GM19372 (cell line): ENCODE data around the gene FBXW5.
A peak's percentile ranks its signal among the peaks of the same experiment; 100 is the strongest.

Experiments
- ATAC-seq: cut with Tn5 transposase; IDR thresholded peaks from one replicate; pipeline ENCODE4 v1.9.1; 2021; ENCODE audit warnings: mild to moderate bottlenecking, low read depth, moderate library complexity; ENCODE audit not compliant: unreplicated experiment

The FBXW5 gene

DNA sequence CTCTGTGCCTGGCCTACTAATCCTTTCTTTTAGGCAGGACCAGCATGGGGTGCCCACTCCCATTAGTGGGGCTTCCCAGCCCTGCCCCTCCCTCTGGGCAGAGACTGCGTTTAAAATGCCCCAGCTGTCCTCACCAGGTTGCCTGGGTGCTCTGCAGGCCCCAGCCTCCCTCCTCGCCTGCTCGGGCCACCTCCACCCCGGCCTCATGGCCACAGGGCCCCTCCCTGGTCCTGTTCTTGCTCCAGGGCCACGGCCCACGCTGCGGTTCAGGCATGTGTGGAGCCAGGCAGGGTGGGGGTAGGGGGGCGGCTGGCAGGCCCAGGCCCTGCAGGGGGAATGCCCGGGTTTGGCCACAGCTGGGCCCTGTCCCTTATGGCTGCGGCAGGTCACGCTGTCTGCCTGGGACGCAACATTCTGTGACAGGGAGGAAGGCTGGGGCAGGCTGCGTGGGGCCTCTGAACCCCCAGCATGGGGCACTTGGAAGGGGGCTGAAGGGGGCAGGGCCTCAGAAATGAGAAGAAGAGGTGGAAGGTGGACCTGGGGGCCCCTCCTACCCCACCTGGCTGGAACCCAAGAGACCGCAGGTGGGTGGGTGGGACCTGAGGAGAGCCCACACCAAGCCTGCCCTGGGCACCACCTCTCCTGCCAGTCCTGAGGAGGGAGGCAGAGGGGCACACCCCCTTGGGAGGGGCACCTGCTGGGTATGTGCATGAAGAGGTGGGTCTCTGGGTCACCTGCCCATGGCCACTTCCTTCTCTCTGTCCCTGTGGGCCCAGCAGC lies 7.2 kb upstream of the FBXW5 start, which contains the start of gene LCN12:
Gene LCN12 (plus strand): TSS at position 733 of the 780 bp plus-strand sequence. CDS start 55 bp downstream, outside the sequence.
- no peak for ATAC-seq

DNA sequence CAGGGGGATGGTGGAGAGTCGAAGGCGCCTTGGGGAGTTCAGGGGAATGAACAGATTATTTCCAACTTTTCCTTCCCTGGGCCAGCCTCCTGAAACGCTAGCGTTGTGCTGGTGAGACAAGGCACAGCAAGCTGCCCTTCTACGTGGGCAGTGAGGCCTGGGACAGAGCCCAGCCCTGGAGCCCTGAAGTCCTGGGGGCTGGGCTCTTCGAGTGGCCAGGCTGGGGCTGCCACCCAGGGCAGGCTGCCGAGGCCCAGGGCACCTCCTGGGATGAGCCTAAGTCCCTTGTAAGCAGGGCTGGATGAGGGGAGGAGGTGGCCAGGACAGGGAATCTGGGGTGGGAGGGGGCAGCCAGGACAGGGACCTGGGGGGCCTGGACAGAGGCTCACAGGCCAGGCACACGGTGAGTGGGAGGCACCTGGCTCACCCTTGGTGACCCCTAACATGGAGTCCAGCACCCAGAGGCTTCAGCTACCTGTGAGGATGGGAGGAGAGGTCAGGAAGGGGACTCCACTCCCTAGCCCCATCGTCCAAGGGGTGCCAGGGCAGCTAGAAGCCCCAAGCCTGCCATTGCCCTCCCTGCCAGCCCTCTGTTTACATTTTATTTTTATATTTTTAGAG lies 6.2 kb upstream of the FBXW5 start:
- no peak for ATAC-seq

DNA sequence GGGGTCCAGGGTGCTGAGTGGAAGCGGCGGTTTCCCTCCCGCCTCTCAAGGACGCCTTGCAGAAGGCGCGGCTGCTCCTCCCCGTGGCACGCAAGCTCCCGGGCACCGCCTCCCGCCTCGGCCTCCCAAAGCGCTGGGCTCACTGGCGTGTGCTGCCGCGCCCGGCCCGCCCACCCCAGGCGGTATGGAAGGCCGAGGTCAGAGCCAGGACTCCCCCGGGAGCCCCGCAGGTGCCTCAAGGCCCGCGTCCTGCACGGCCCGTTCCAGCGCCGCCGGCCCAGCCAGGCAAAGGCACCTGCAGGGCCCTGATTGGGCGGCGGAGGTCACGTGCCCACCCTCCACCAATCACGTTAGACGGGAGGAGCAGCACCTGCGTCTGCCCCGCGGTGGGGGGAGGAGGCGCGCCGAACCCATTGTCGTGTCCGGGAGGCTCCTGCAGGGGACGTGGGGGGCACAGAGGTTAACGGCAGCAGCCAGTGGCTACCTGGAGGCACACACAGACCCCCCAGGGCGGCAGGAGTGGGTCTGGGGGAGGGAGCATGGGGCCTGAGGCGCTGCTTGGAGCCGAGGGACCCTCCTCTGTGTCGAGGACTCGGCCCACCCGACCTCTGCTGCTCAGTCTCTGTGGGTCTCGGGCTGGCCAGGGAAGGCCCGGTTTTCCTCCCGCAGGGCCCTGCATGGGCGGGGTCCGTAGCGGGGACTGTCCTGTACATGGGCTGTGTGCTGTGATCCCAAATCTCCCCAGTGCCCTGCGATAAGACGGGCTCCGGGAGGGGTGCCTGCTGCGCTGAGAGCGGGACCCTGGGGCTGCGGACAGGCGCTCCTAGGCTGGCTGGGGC lies 5.5 kb upstream of the FBXW5 start:
- peak; percentile 91 for ATAC-seq

DNA sequence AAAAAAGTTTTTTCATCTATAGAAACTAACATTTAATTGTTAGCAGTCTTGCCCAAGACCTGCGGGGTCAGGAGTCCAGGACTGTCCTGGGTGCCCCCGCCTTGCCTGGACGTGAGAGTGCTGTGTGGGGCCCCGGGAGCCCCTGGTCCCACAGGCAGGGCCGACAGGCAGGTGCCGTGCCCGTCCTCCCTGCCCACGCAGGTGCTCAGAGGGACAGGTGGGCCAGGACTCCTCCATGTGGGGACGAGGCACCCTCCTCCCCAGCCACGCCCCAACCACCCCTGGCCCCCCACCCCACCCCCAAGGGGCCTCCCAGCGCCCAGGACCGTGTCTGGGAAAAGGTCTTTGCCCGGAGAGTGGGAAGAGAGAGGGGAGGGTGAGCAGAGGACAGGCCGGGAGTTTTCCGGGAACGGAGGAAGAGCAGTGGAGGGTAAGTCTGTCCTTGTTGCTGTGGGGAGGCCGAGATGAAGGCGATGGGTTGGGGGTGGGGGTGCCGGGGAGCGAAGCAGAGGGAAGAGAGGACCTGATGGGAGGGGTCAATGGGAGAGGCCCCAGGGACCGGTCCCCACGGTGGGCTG lies 4.8 kb upstream of the FBXW5 start:
- no peak for ATAC-seq

DNA sequence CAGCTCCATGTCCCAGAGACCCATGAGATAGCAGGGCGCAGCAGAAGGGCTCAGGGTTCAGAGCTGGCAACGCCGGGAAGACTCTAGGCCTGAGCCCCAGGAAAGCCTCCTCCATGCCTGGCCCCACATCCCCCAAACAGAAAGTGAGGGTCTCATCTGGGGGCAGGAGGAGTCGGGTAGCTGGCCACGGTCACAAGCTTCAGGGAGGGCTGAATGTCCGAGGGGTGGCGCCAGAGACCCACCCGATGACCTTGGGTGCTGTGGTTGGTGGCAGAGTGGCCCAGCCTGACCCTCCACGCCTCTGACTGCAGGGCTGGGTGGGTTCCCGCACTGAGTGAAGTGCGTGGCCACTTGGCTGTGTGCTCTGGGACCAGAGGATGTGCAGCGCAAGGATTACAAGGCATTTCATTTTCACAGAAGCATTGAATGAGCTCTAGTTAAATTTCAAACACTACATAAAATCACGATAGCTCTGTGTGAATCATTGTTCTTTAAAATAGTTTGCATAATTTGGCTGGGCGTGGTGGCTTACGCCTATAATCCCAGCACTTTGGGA lies 3.5 kb upstream of the FBXW5 start:
- no peak for ATAC-seq

DNA sequence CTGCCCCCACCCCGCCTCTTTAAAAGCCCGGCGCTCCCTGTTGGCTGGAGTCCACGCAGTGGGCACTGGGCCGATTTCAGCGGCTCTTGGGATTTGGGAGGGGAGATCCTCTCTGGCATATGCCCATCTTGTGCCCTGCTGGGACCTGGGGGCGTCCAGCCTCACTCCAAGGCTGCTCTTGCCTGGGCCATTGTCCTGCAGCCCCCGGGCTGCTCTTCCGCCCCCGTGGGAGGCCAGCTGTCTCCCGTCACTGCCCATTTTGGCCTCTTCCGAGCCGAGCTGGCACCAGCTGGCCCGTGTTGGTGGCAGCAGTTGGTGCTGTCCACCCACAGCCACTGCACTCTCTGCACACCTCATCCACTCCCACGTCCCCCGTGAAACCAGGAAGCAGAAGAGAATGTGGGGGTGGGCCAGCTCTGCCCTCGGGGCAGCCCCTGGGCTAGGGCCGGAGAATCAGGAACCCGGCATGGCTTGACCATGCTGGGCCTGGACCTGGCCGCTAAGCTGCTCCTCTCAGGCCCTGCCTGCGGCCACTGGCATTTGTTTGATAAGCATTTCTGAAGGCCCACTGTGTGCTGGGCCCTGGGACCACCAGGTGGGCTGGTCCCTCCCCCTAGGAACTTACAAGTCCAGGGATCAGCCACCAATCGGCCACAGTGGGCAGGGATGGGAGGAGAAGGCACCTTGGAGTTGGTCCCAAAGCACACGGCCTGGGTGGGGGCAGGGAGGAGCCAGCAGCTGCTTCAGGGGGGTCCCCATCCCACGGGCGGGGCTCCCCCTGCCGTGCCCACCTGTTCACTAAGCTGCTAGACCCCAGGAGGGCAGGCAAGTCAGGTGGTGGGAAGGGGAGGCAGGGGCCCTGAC lies 2.7 kb upstream of the FBXW5 start:
- ATAC-seq = no peak

DNA sequence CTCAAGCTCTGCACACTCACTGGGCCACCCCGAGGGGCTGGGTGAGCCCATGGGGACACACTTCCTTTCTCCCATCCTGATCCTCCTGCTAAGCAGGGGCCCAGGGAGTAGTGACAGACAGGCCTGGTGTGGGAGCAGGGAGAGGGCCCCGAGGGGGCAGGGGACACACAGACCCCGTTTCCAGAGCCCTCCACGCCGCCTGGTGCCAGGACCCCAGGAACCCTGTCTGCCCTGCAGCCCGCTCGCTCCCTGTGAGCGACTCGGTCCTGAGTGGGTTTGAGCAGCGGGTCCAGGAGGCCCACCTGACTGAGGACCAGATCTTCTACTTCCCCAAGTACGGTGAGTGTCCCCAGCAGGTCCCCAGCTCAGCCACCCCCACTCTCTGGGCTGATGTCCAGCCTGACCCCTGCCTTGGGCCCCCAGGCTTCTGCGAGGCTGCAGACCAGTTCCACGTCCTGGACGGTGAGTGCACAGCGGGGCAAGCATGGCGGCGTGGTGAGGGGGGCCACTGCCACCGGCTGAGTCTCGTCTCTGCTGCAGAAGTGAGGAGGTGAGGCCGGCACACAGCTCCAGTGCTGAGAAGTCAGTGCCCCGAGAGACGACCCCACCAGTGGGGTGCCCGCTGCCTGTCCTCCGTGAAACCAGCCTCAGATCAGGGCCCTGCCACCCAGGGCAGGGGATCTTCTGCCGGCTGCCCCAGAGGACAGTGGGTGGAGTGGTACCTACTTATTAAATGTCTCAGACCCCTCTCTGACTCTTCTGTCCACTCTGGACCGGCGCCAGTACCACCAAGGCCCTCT lies 1.9 kb upstream of the FBXW5 start:
- ATAC-seq = no peak

DNA sequence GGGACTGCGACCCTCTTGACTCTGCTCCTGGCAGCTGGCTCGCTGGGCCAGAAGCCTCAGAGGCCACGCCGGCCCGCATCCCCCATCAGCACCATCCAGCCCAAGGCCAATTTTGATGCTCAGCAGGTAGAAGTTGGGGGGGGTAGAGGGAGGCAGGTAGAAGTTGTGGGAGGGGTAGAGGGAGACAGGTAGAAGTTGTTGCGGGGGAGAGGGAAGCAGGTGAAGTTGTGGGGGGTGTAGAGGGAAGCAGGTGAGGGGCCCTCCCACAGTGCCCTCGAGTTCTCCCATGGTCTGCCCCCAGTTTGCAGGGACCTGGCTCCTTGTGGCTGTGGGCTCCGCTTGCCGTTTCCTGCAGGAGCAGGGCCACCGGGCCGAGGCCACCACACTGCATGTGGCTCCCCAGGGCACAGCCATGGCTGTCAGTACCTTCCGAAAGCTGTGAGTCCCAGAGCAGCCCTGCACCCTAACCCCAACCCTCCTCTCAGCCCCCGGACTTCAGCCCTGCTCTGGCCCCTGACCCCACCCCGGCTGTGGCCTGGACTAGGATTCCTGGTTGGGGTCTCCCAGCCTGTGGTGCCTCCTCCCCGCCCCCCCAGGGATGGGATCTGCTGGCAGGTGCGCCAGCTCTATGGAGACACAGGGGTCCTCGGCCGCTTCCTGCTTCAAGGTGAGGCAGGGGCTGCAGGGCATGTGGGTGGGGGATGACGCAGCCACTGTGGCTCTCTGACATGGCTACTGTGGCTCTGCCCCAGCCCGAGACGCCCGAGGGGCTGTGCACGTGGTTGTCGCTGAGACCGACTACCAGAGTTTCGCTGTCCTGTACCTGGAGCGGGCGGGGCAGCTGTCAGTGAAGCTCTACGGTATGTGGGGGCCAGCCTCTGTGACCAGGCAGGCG lies 1.0 kb upstream of the FBXW5 start:
- no peak for ATAC-seq

DNA sequence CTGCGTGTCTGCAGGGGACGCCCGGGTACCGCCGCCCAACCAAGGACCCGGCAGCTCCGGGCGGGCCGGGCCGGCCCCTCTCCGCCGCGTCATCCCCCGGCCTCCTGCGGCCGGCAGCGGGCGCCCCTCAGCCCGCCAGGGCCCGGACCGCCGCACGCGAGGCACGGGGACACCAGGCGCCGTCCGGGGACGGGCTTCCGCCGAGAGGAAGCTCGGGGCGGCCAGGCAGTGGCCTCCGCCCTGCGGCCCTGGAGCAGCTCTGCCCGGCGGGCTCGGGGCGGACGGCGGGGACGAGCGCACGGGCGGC lies 373 bp downstream of the FBXW5 start:
- peak; percentile 38 for ATAC-seq

DNA sequence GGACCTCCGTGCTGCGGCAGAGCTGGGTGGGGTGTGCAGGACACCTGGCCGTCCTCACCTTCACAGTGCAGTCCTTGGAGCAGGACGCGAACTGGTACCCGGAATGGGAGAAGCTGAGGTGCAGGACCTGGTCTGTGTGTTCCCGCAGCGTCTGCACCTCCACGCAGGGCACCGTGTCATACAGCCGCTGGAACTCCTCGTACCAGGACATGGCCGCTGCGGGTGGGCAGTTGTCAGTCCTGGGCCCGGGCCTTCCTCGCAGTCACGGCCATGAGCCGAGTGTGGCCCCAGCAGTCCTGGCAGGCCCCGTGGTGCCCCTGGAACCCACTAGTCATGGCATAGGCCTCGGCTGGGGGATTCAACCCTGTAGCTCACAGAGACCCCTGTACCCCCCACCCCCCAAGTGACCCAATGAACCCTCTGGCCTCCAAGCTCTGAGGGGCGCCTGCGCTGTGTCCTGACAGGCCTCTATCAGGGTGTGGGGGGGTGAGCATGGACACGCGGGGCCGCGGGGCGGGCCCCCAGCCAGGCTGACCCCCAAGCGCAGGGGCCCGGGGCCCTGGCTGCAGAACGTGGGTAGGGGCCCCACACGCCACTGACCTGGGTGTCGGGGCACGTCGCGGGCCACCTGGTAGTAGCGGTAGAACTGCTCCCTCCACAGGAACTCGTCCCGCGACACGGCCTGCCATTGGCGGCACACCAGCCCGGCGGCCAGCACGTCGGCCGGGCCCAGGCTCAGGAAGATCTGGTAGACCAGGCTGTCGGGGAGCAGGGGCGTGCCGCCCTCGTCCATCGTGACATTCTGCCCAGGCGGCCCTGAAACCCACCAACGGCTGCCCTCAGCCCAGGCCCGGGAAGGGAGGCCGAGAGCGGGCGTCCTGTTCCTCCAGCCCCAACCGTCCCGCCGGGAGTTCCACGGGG lies 987 bp downstream of the FBXW5 start:
- no peak for ATAC-seq

DNA sequence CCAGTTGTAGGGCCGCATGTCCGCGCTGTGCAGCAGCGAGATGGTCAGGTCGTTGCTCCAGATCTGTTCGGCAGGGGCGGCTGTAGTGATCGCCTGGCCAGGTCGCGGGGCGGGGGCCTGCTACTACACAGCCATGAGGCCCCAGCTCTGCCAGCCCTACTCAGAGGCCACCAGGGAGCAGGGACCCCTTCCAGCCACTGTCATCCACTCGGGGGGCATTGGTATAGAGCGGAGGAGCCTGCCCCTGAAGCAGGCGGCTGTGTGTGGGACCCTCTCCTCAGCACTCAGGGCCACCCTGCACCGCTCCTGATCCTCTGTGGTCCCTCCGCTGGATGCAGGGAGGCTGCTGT lies 1.7 kb downstream of the FBXW5 start:
- no peak for ATAC-seq

DNA sequence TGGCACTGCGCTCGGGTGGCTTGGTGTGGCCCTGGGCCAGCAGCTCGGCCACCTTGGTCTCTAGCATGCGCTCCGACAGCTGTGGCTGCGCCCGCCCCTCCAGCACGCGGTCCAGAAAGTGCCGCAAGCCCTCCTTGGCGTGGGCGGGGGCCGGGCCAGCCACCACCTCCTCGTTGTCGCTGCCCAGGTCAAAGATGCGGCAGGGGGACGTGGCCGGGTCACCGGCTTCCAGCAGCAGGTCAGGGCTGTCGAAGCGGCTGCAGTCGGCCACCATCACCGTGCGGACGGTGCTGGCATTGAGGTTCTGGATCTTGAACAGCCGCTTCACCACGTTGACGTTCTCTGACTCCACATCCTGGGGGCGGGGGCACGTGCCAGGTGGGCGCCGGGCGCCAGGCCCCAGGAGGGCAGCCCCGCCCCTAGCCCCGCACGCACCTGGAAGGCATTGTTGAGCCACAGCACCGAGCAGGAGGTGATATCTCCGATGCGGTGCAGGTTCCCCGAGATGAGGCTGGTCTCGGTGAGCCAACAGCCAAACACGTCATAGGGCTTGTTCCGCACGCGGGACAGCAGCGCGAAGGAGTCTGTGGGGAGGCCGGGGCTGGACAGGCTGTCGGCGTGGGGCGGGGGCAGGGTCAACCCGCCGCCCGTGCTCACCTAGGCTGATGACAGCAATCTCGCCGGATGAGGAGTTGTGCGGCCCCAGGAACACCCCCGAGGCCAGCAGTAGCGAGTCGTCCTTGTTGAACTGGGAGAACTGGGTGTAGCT lies 2.2 kb downstream of the FBXW5 start:
- ATAC-seq = no peak

DNA sequence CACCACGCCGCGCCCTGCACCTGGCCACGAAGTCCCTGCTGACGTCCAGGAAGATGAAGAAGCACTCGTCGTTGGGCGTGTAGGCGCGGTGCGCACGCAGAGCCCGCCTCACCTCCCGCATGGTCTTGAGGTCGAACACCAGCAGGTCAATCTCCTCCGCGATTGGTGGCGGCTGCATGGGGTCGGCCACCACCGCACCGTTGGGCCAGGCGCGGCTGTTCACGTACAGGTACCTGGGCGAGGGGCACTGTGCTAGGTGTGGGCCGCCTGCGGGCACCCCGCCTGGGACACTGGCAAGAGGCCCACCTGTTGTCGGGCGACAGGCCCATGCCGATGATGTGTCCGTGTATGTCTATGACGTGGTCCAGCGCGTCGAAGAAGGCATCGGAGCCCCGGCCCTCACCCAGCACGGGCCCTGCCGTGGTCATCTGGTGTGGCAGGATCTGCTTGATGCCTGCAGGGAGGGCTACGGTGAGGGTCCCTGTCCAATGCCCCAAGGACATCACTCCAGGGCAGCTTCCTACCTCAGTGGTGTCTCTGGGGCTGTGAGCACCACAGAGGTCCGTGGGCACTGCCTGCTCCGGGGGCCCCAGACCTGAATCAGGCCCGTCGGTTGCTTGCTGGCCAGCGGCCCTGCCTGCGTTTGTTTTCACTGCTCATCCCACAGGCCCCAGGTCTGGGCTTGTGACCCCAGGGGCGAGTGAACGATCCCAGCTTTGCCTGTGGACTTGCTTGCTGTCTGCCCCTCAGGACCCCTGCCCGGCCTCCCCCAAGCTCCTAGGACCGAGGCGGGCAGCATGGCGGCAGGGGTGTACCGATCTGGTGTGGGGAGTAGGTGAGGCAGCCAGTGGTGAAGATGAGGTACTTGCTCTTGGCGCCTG lies 3.1 kb downstream of the FBXW5 start:
- no peak for ATAC-seq

DNA sequence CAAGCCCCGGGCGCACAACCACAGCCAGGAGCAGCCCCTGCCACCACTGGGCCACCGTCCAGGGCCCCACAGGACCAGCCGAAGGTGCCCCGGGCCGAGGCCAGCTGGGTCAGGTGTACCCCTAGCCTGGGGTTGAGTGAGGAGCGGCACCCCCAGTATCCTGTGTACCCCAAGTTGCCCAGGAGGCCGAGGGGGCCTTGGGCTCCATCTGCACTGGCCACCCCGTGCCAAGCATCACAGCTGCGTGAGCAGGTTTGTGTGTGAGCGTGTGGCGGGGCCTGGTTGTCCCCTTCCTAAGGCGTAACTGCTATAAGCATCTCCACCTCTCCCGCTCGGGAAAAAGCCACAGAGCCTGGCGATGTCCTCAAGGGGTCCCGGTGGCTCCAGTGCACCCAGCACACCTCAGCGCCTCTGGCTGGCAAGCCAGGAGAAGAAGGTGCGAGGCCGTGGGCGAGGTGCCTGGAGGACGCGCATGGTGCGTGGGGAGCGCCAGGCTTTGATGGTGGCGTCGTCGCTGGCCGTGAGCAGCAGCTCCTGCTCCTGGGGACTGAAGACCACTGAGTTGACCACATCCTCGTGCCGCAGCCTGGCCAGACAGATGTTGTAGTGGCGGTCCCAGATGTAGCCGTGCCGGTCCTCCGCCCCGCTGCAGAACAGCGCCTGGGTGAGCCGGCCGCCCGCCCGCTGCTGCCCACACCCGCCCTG lies 3.9 kb downstream of the FBXW5 start:
- no peak for ATAC-seq

DNA sequence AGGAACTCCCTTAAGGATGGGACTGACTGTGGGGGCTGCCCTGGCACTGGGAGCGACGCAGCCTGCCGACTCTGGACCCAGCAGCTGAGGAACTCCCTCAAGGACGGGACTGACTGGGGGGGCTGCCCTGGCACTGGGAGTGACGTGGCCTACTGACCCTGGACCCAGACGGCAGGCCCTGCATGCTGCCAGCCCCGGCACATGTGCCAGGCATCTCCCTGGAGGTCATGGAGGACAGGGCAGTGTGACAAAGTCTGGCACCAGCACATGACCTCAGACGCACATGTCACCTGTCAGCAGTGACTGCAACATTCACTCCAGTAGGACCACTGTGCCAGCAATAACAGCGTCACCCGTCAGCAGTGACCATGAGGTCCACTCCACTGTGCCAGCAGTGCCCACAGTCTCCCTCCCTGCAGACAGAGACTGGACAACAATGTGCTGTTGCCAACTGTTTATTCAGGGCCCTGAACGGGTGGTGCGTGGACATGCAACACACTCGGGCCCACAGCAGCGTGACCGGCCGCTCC lies 4.5 kb downstream of the FBXW5 start:
- no peak for ATAC-seq
